WTC11 (cell line): ENCODE measurements around the gene PTPRO.

Experiments used
- CTCF ChIP-seq: fragments of 200-600 bp; IDR thresholded peaks from 2 replicates; pipeline ENCODE4 v1.8.0; 2022; ENCODE audit warnings: antibody characterized with exemption
- E2F1 ChIP-seq: sonication (generic); formaldehyde crosslinking; IDR thresholded peaks from 2 replicates; pipeline ENCODE4 v1.8.0; 2022; ENCODE audit warnings: mild to moderate bottlenecking, missing genetic modification reagents
- GABPB1 ChIP-seq: sonication (generic); formaldehyde crosslinking; IDR thresholded peaks from 2 replicates; pipeline ENCODE4 v1.8.1; 2023; ENCODE audit warnings: mild to moderate bottlenecking, missing genetic modification reagents
- MXD4 ChIP-seq: fragments of 250-450 bp; sonication (Bioruptor Pico); IDR thresholded peaks from 2 replicates; pipeline ENCODE4 v1.8.0; 2021; ENCODE audit warnings: mild to moderate bottlenecking, moderate library complexity, borderline replicate concordance
- ZBTB21 ChIP-seq: sonication (generic); formaldehyde crosslinking; IDR thresholded peaks from 2 replicates; pipeline ENCODE4 v1.8.1; 2023; ENCODE audit warnings: mild to moderate bottlenecking, missing genetic modification reagents, borderline replicate concordance
- ZNF219 ChIP-seq: sonication (generic); formaldehyde crosslinking; IDR thresholded peaks from 2 replicates; pipeline ENCODE4 v1.8.0; 2023; ENCODE audit warnings: missing genetic modification reagents, mild to moderate bottlenecking, borderline replicate concordance
- ZNF317 ChIP-seq: sonication (generic); formaldehyde crosslinking; IDR thresholded peaks from 2 replicates; pipeline ENCODE4 v1.8.1; 2023; ENCODE audit warnings: low read depth, mild to moderate bottlenecking, moderate library complexity, missing genetic modification reagents, borderline replicate concordance

- no peak for TF ChIP-seq GABPB1 (CRISPR knock-in tag)
- TF ChIP-seq CTCF: no peak
- no peak for TF ChIP-seq ZNF219 (CRISPR knock-in tag)
- no peak for TF ChIP-seq ZNF317
- no peak for TF ChIP-seq ZBTB21 (CRISPR knock-in tag)
- no peak for TF ChIP-seq MXD4
- TF ChIP-seq E2F1 (CRISPR knock-in tag): no peak
These were observed 48.4 kb upstream of the PTPRO start for GRCh38 chr12:15273896-15274295.
